Kidney (tissue), 14 donors: ENCODE measurements around the gene ZCWPW1. TPM values are rescaled to one million over a fixed set of nuclear protein-coding genes. Genes with fewer than 3 reads are reported as not detected.

Experiments
- DNase-seq, 5 donors: peaks; one replicate each; pipeline ENCODE4 v3.0.0-alpha.2; 2013 to 2020
- FAIRE-seq: peaks from 2 replicates; lab custom pipeline; 2012; peaks lifted over from hg19 to GRCh38; lab: Jason Lieb, UNC
- H3K27ac ChIP-seq, 2 donors: one replicate each; pipeline ENCODE4 v1.7.0; 2013; ENCODE audit warnings: low read depth in 2 of 2, low read length in 2 of 2, inconsistent platforms in 1 of 2
- H3K27me3 ChIP-seq: one replicate; pipeline ENCODE4 v1.7.1; 2013; ENCODE audit warnings: low read length, inconsistent platforms; ENCODE audit not compliant: control insufficient read depth, insufficient read depth
- H3K36me3 ChIP-seq, 3 donors: one replicate each; pipeline versions ENCODE4 v1.7.0 to v1.7.1; 2013; ENCODE audit warnings: low read length in 3 of 3, control low read depth in 1 of 3, inconsistent platforms in 1 of 3; ENCODE audit not compliant: insufficient read depth in 3 of 3, control insufficient read depth in 2 of 3
- H3K4me1 ChIP-seq, 3 donors: one replicate each; pipeline versions ENCODE4 v1.7.0 to v1.7.1; 2013; ENCODE audit warnings: low read length in 3 of 3, inconsistent platforms in 1 of 3, low read depth in 1 of 3; ENCODE audit not compliant: control insufficient read depth in 2 of 3, insufficient read depth in 2 of 3
- H3K4me3 ChIP-seq, 3 donors: one replicate each; pipeline versions ENCODE4 v1.7.0 to v1.8.1; 2013; ENCODE audit warnings: low read length in 3 of 3, control low read depth in 1 of 3, inconsistent platforms in 1 of 3
- H3K9ac ChIP-seq, 3 donors: one replicate each; pipeline versions ENCODE4 v1.7.0 to v1.7.1; 2013; ENCODE audit warnings: low read length in 3 of 3, control low read depth in 1 of 3, inconsistent platforms in 1 of 3
- H3K9me3 ChIP-seq, 3 donors: one replicate each; pipeline versions ENCODE4 v1.7.0 to v1.7.1; 2013; ENCODE audit warnings: low read length in 3 of 3, control low read depth in 1 of 3, inconsistent platforms in 1 of 3; ENCODE audit not compliant: control insufficient read depth in 2 of 3, insufficient read depth in 1 of 3
- CTCF ChIP-seq: IDR thresholded peaks from 3 replicates; pipeline ENCODE4 v1.5.1; 2012; ENCODE audit warnings: mild to moderate bottlenecking, moderate library complexity, borderline replicate concordance; ENCODE audit not compliant: insufficient read depth; ENCODE audit errors: extremely low read depth
- intact Hi-C: fragments of 100-400 bp; cut with DNase I; formaldehyde crosslinking; loops from one replicate; pipeline ENCODE4 v1.11.1; 2022
- polyA plus RNA-seq: library from polyadenylated mRNA; stranded (reverse); fragments of 350-450 nt; fragmentation: Illumina TruSeq; extraction: RNeasy Lipid Tissue Mini Kit (QIAGEN cat#74804); gene quantifications from one replicate; pipeline ENCODE4 v1.2.3, GENCODE V29; 2014; ENCODE audit warnings: low read depth, low replicate concordance; ENCODE audit not compliant: insufficient read depth
- total RNA-seq: library from RNA; stranded (reverse); fragmentation: NEBNext Ultra II Directional; extraction: Animal tissue kit (Norgen Biotek cat#: 25700); gene quantifications from one replicate; pipeline ENCODE4 v1.2.1, GENCODE V29; 2021
- donor health status: control.
- donor health status: control.
- donor health status: control.
- donor health status: control.
- donor health status: control.
- donor health status: DM: yes; HTN: yes; CAD: no.
- donor health status: Normal renal cell carcinoma (clear cell type).

The ZCWPW1 gene
- total and polyA plus RNA-seq, 2 donors from 2014 or later, result 3.0 to 7.9 TPM

GRCh38 chr7:100413889-100414288, 14.6 kb downstream of the ZCWPW1 start:
- H3K27ac ChIP-seq, result no peak overlapping the region
- intact Hi-C loops, result no loop called here
- TF ChIP-seq CTCF, result no peak
- no peak overlapping the region for H3K4me3 ChIP-seq
- no peaks in the 10 kb centered on the region for H3K27me3 ChIP-seq
- DNase-seq (no peak), FAIRE-seq (no peak)
- no peak overlapping the region for H3K9ac ChIP-seq
- H3K4me1 ChIP-seq, result peaks cover 0 to 2% (median 0%) of the 10 kb centered on the region in 3 donors
- no peaks in the 10 kb centered on the region for H3K9me3 ChIP-seq
- peaks cover 0 to 4% (median 0%) of the 10 kb centered on the region in 3 donors for H3K36me3 ChIP-seq

- Histone ChIP-seq H3K27ac (no peak overlapping the region), H3K27me3 (no peaks in the 10 kb centered on the region), H3K9ac (no peak overlapping the region), H3K4me1 (peaks cover 0 to 2% (median 0%) of the 10 kb centered on the region in 3 donors), H3K9me3 (no peaks in the 10 kb centered on the region), H3K4me3 (no peak overlapping the region), H3K36me3 (peaks cover 0 to 4% (median 0%) of the 10 kb centered on the region in 3 donors)
- FAIRE-seq (no peak), DNase-seq (no peak)
- no peak for TF ChIP-seq CTCF
- intact Hi-C loops, result no loop called here
Observed at GRCh38 chr7:100413346-100413745, 15.2 kb downstream of the ZCWPW1 start.

- no peak overlapping the region for H3K4me3 ChIP-seq
- no peak overlapping the region for H3K9ac ChIP-seq
- no peak for TF ChIP-seq CTCF
- H3K4me1 ChIP-seq, result peaks cover 0 to 2% (median 0%) of the 10 kb centered on the region in 3 donors
- H3K27me3 ChIP-seq, result no peaks in the 10 kb centered on the region
- DNase-seq, result no peak
- no peak overlapping the region for H3K27ac ChIP-seq
- intact Hi-C loops, result no loop called here
- FAIRE-seq, result no peak
- H3K9me3 ChIP-seq, result no peaks in the 10 kb centered on the region
- peaks cover 0 to 4% (median 0%) of the 10 kb centered on the region in 3 donors for H3K36me3 ChIP-seq
Observed at GRCh38 chr7:100411101-100411500, 17.4 kb downstream of the ZCWPW1 start.
